ENCODE measurements around the gene ATF2. TPM values are rescaled to one million over a fixed set of nuclear protein-coding genes. Genes with fewer than 3 reads are reported as not detected.

Gene ATF2
- total and polyA plus RNA-seq, 9 of the 15 experiments (the other 6 are each of a cell fraction or from before 2014, with no cell fraction given): 24.2 to 111 (median 45.9) TPM

- TF ChIP-seq MCM5 (IDR thresholded peaks at IDR 0.05; ENCODE audit: low read depth): no peak
- no peak for TF ChIP-seq CHCHD3 (CRISPR knock-in tag; IDR thresholded peaks at IDR 0.05)
- no peak for TF ChIP-seq ZSCAN29 (IDR thresholded peaks at IDR 0.05)
- TF ChIP-seq SMARCE1 (IDR thresholded peaks at IDR 0.05): no peak
- TF ChIP-seq NEUROD1 (IDR thresholded peaks at IDR 0.05; ENCODE audit: borderline replicate concordance, low read depth, low read length, partially characterized antibody): no peak
- no peak for TF ChIP-seq LEF1 (IDR thresholded peaks at IDR 0.05)
- no peak for TF ChIP-seq ZNF121 (CRISPR knock-in tag; conservative IDR thresholded peaks at IDR 0.05)
- no peak for TF ChIP-seq BHLHE40 (IDR thresholded peaks at IDR 0.05; ENCODE audit: low read length)
- TF ChIP-seq ZBTB5 (IDR thresholded peaks at IDR 0.05): no peak
- no peak for TF ChIP-seq EHMT2 (IDR thresholded peaks at IDR 0.05)
- no peak for TF ChIP-seq SRSF3 (IDR thresholded peaks at IDR 0.05; ENCODE audit: insufficient read depth, low read length)
- TF ChIP-seq ZNF354B (CRISPR knock-in tag; IDR thresholded peaks at IDR 0.05): no peak
- TF ChIP-seq RCOR1 (IDR thresholded peaks at IDR 0.05; ENCODE audit: borderline replicate concordance in 1 of 2, low read depth in 2 of 2, low read length in 2 of 2): no peak
- TF ChIP-seq HDAC3 (IDR thresholded peaks at IDR 0.05; ENCODE audit: borderline replicate concordance, partially characterized antibody): no peak
- TF ChIP-seq NFE2L1 (tag; IDR thresholded peaks at IDR 0.05; ENCODE audit: borderline replicate concordance, low read depth): no peak
- TF ChIP-seq SUPT5H (IDR thresholded peaks at IDR 0.05): no peak
- TF ChIP-seq ZNF780A (CRISPR knock-in tag; IDR thresholded peaks at IDR 0.05): no peak
- no peak for TF ChIP-seq ZNF395 (CRISPR knock-in tag; IDR thresholded peaks at IDR 0.05)
- no peak for TF ChIP-seq CHD4 (IDR thresholded peaks at IDR 0.05; ENCODE audit: insufficient read depth, insufficient replicate concordance, low read depth, low read length, poor library complexity, severe bottlenecking)
- no peak for TF ChIP-seq ZNF512 (tag; IDR thresholded peaks at IDR 0.05)
- no peak for TF ChIP-seq ZBTB17 (CRISPR knock-in tag; IDR thresholded peaks at IDR 0.05)
- TF ChIP-seq RFX1 (IDR thresholded peaks at IDR 0.05): no peak
- TF ChIP-seq DEAF1 (CRISPR knock-in tag; IDR thresholded peaks at IDR 0.05): peak; percentile 51
- no peak for TF ChIP-seq SMARCB1 (IDR thresholded peaks at IDR 0.05; ENCODE audit: insufficient read length, low read depth)
- TF ChIP-seq RFX7 (CRISPR knock-in tag; IDR thresholded peaks at IDR 0.05): no peak
Observed at GRCh38 chr2:175036582-175037018, 131.4 kb downstream of the ATF2 start (continued).
